IMR-90 (cell line): ENCODE data around the gene CYP11A1. TPM values are rescaled to one million over a fixed set of nuclear protein-coding genes. Genes with fewer than 3 reads are reported as not detected.
A peak's percentile ranks its signal among the peaks of the same experiment; 100 is the strongest.

Source experiments
- ATAC-seq: fragments of 200-7000 bp; cut with Tn5 transposase; 2 replicates; pipeline ENCODE4 v1.9.1; 2020; ENCODE audit warnings: low read depth, mild to moderate bottlenecking, moderate library complexity
- BruUV-seq: library from RNA; stranded (reverse); fragments of 400-500 nt; replicated peaks from 2 replicates; lab custom pipeline; 2021; lab: Mats Ljungman, UMichigan
- CTCF ChIA-PET: fragments of 300-600 bp; formaldehyde crosslinking; extraction: SDS; loops from one replicate; lab custom pipeline; 2021; ENCODE audit warnings: antibody characterized with exemption; lab: Yijun Ruan, JAX
- POLR2A ChIA-PET: fragments of 300-600 bp; sonication (Branson Sonifier 250); formaldehyde crosslinking; loops from one replicate; lab custom pipeline; 2022; ENCODE audit warnings: antibody characterized with exemption; ENCODE audit not compliant: unreplicated experiment; lab: Charles Lee
- DNase-seq: peaks from one replicate; pipeline ENCODE4 v3.0.0; 2013
- H2AFZ ChIP-seq: replicated peaks from 2 replicates; pipeline ENCODE3; 2013; ENCODE audit warnings: low read length, mild to moderate bottlenecking; ENCODE audit not compliant: poor library complexity
- H2AK5ac ChIP-seq: 2 replicates; pipeline ENCODE4 v1.6.1; 2013; ENCODE audit warnings: low read depth, low read length, inconsistent platforms
- H2AK9ac ChIP-seq: replicated peaks from 2 replicates; pipeline ENCODE3; 2013; ENCODE audit warnings: mild to moderate bottlenecking, low read depth, low read length, moderate library complexity; ENCODE audit not compliant: poor library complexity
- H2BK120ac ChIP-seq: 2 replicates; pipeline ENCODE4 v1.6.1; 2013; ENCODE audit warnings: low read depth, low read length, inconsistent platforms
- H2BK15ac ChIP-seq: 3 replicates; pipeline ENCODE4 v1.6.1; 2013; ENCODE audit warnings: low read depth, low read length, inconsistent platforms
- H2BK20ac ChIP-seq: 2 replicates; pipeline ENCODE4 v1.6.1; 2013; ENCODE audit warnings: low read depth, mild to moderate bottlenecking, inconsistent platforms, low read length, moderate library complexity
- H2BK5ac ChIP-seq: 2 replicates; pipeline ENCODE4 v1.6.1; 2013; ENCODE audit warnings: mild to moderate bottlenecking, low read depth, low read length, inconsistent platforms; ENCODE audit not compliant: poor library complexity, severe bottlenecking
- H3K14ac ChIP-seq: replicated peaks from 2 replicates; pipeline ENCODE4 v1.6.1; 2013; ENCODE audit warnings: low read depth, low read length, inconsistent platforms
- H3K18ac ChIP-seq: 2 replicates; pipeline ENCODE4 v1.6.1; 2013; ENCODE audit warnings: low read depth, low read length, control low read depth
- H3K23ac ChIP-seq: 2 replicates; pipeline ENCODE4 v1.6.1; 2013; ENCODE audit warnings: low read depth, low read length, inconsistent platforms
- H3K27ac ChIP-seq: 2 replicates; pipeline ENCODE4 v1.5.1; 2013; ENCODE audit warnings: mild to moderate bottlenecking, control low read depth, low read length; ENCODE audit not compliant: insufficient read depth
- H3K27me3 ChIP-seq: 2 replicates; pipeline ENCODE4 v1.6.1; 2013; ENCODE audit warnings: low read length; ENCODE audit not compliant: control insufficient read depth, insufficient read depth
- H3K36me3 ChIP-seq: 2 replicates; pipeline ENCODE4 v1.6.1; 2013; ENCODE audit warnings: low read length, mixed read lengths; ENCODE audit not compliant: control insufficient read depth, insufficient read depth
- H3K4ac ChIP-seq: 2 replicates; pipeline ENCODE4 v1.6.1; 2013; ENCODE audit warnings: low read depth, low read length, inconsistent platforms
- H3K4me1 ChIP-seq: 2 replicates; pipeline ENCODE4 v1.6.1; 2013; ENCODE audit warnings: low read length, mixed read lengths; ENCODE audit not compliant: control insufficient read depth, insufficient read depth
- H3K4me2 ChIP-seq: 2 replicates; pipeline ENCODE4 v1.6.1; 2013; ENCODE audit warnings: low read depth, mild to moderate bottlenecking, control low read depth, low read length, moderate library complexity
- H3K4me3 ChIP-seq: 2 replicates; pipeline ENCODE4 v1.5.1; 2013; ENCODE audit warnings: low read depth, mild to moderate bottlenecking, control low read depth, low read length, moderate library complexity; ENCODE audit not compliant: insufficient read depth
- H3K56ac ChIP-seq: 2 replicates; pipeline ENCODE4 v1.6.1; 2013; ENCODE audit warnings: low read length, inconsistent platforms; ENCODE audit not compliant: insufficient read depth; ENCODE audit errors: extremely low read depth
- H3K79me1 ChIP-seq, 2 experiments: 2 replicates each; pipeline ENCODE4 v1.6.1; 2013; ENCODE audit warnings: low read length in 2 of 2, inconsistent platforms in 1 of 2, low read depth in 1 of 2
- H3K9ac ChIP-seq: 2 replicates; pipeline ENCODE4 v1.6.1; 2013; ENCODE audit warnings: low read depth, low read length, control low read depth
- H3K9me1 ChIP-seq: 2 replicates; pipeline ENCODE4 v1.6.1; 2013; ENCODE audit warnings: low read length, inconsistent platforms; ENCODE audit not compliant: insufficient read depth
- H3K9me3 ChIP-seq: 2 replicates; pipeline ENCODE4 v1.6.1; 2013; ENCODE audit warnings: low read length; ENCODE audit not compliant: control insufficient read depth, insufficient read depth
- H4K20me1 ChIP-seq: 2 replicates; pipeline ENCODE4 v1.6.1; 2013; ENCODE audit warnings: low read length, inconsistent platforms; ENCODE audit not compliant: insufficient read depth
- H4K5ac ChIP-seq: 2 replicates; pipeline ENCODE4 v1.6.1; 2013; ENCODE audit warnings: mild to moderate bottlenecking, low read depth, low read length, control low read depth
- H4K8ac ChIP-seq, 2 experiments: 2 replicates each; pipeline ENCODE4 v1.6.1; 2013; ENCODE audit warnings: low read depth in 2 of 2, low read length in 2 of 2, control low read depth in 1 of 2, inconsistent platforms in 1 of 2
- H4K91ac ChIP-seq: 2 replicates; pipeline ENCODE4 v1.6.1; 2013; ENCODE audit warnings: low read depth, low read length, inconsistent platforms; ENCODE audit not compliant: insufficient read depth
- BHLHE40 ChIP-seq: fragments of 150-350 bp; IDR thresholded peaks from 2 replicates; pipeline ENCODE4 v1.6.1; 2016; ENCODE audit warnings: mild to moderate bottlenecking, low read depth, low read length
- MAZ ChIP-seq: IDR thresholded peaks from 2 replicates; pipeline ENCODE4 v1.6.1; 2012; ENCODE audit warnings: low read depth, mild to moderate bottlenecking, low read length, improper control_type of control experiment, moderate library complexity, borderline replicate concordance
- WGBS, 2 experiments: methylation state at CpG; one replicate each; pipeline versions ENCODE4 v1.1.5 to v1.1.7; 2013; ENCODE audit warnings: missing lambda C conversion rate in 2 of 2; ENCODE audit not compliant: insufficient read length in 1 of 2; ENCODE audit errors: extremely low coverage in 2 of 2; 5-methylcytosine and 5-hydroxymethylcytosine counted together
- dilution Hi-C: fragments of 300-500 bp; cut with HindIII; formaldehyde crosslinking; loops from one replicate; pipeline ENCODE4 v1.14.3; 2018; ENCODE audit warnings: low sequenced_read_pairs; ENCODE audit not compliant: unreplicated experiment
- in situ Hi-C: fragments of 300-500 bp; cut with MboI; formaldehyde crosslinking; loops from 3 replicates; pipeline ENCODE4 v1.14.3; 2019; ENCODE audit warnings: low sequenced_read_pairs, inconsistent platforms, mixed read lengths
- intact Hi-C: fragments of 100-400 bp; cut with micrococcal nuclease; formaldehyde crosslinking; loops from 2 replicates; pipeline ENCODE4 v1.10.0; 2022
- polyA plus RNA-seq, 3 experiments: library from polyadenylated mRNA; depleted of rRNA; stranded (reverse); fragments of >200 nt; gene quantifications; 2 replicates each; pipeline ENCODE4 v1.2.3, GENCODE V29; 2012; ENCODE audit warnings: low replicate concordance in 1 of 3
- total RNA-seq: library from RNA; depleted of rRNA; stranded (reverse); fragments of >200 nt; gene quantifications from 2 replicates; pipeline ENCODE4 v1.2.3, GENCODE V29; 2012

CYP11A1 gene
- total and polyA plus RNA-seq, 2 of the 4 experiments (the other 2 are of a cell fraction) = 0.18 to 0.50 TPM

- no peaks in the 10 kb centered on the region for H3K9me3 ChIP-seq
- H2AFZ ChIP-seq = peak overlapping the region; percentile 73
- H3K56ac ChIP-seq = no peak overlapping the region
- 0 out of 2 replicates have a peak overlapping the region, but pooled peaks have one; percentile 27 for H3K23ac ChIP-seq
- TF ChIP-seq MAZ = peak; percentile 70; the same call in 1 of the 2 replicates
- no peak for TF ChIP-seq BHLHE40
- ChIA-PET POLR2A (no interaction called here), CTCF (interaction anchor here (1.1 kb wide), 1 partner anchor 10 kb away, joined by 4 read pairs; no protein-coding TSS in a partner anchor)
- BruUV-seq = no TSS peak
- H3K36me3 ChIP-seq = no peaks in the 10 kb centered on the region
- H3K4me1 ChIP-seq = peaks cover 15% of the 10 kb centered on the region; the same call in 1 of the 2 replicates
- peak overlapping the region; percentile 89 for H2AK9ac ChIP-seq
- peak overlapping the region; percentile 31 for H4K5ac ChIP-seq
- H3K18ac ChIP-seq = peak overlapping the region; percentile 23
- no peaks in the 10 kb centered on the region for H4K20me1 ChIP-seq
- H2BK15ac ChIP-seq = peak overlapping the region; percentile 31; the same call in 1 of the 3 replicates
- no peaks in the 10 kb centered on the region; the same call in 1 of the 2 replicates for H3K9me1 ChIP-seq
- H2BK5ac ChIP-seq = peak overlapping the region; percentile 44
- peak; percentile 87 for DNase-seq
- dilution Hi-C loops = no loop called here
- intact Hi-C loops = no loop called here
- H4K8ac ChIP-seq = peak overlapping the region; percentile 20 to 86; a peak in 1 of 4 replicates
- peak overlapping the region; percentile 43; the same call in 1 of the 2 replicates for H3K4me2 ChIP-seq
- no peak overlapping the region for H3K4me3 ChIP-seq
- H3K14ac ChIP-seq = peak overlapping the region; percentile 69; the same call in 1 of the 2 replicates
- H3K9ac ChIP-seq = no peak overlapping the region
- peak overlapping the region; percentile 89 for H2BK120ac ChIP-seq
- ATAC-seq = peak; percentile 85
- H3K4ac ChIP-seq = peak overlapping the region; percentile 92
- H3K27ac ChIP-seq = peak overlapping the region; percentile 31
- in situ Hi-C loops = loop anchor here (5.0 kb wide), 1 partner anchor 341 kb away; no protein-coding TSS in a partner anchor
- H2AK5ac ChIP-seq = peak overlapping the region; percentile 89
- H3K79me1 ChIP-seq = no peaks in the 10 kb centered on the region
- peak overlapping the region; percentile 69 for H4K91ac ChIP-seq
- peaks cover 7% of the 10 kb centered on the region; the same call in 1 of the 2 replicates for H3K27me3 ChIP-seq
- peak overlapping the region; percentile 90 for H2BK20ac ChIP-seq
- whole genome bisulfite sequencing, 2 experiments = 0% methylated on average over 2 of the region's 8 CpGs; no CpG with 5 or more reads in 1 of the 2 experiments
Measured at GRCh38 chr15:74317820-74318375, 49.5 kb downstream of the CYP11A1 start.
